ENCODE data around the gene KMT5C. TPM values are rescaled to one million over a fixed set of nuclear protein-coding genes. Genes with fewer than 3 reads are reported as not detected.

Gene KMT5C
- total and polyA plus RNA-seq, 2 donors (not counting 1 experiment from before 2014, with no cell fraction given): 22.2 to 23.6 TPM

DNA sequence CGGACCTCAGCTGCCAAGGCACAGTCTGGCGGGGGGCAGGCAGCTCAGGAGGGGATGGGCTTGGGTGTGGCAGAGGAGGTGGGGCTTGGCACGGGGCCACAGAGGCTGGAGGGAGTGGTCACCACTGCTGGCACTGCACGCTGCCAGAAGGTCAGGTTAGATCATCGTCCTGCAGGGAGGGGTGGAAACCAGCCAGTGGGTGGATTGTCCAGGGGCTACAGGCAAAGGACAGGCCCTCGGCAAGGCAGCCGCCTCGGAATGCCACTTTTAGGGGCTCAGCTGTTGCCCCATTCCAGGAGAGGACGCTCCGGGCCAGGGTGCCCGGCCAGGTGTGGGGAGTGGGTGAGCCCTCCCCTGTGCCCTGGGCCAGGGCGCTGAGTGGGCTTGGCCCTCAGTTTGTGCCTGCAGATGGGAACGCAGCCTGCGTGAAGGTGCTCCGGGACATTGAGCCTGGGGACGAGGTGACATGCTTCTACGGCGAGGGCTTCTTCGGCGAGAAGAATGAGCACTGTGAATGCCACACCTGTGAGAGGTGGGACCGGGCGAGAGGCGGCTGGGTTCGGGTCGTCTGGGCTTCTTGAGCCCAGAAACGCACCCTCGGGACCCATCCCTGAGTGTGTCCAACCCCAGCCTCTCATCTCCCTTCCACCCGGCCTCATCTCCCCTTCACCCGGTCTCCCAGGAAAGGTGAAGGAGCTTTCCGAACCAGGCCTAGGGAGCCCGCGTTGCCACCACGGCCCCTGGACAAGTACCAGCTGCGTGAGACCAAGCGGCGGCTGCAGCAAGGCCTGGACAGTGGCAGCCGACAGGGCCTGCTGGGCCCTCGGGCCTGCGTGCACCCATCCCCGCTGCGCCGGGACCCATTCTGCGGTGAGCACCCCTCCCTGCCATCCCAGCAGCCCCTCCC, 6.4 kb downstream of the KMT5C start:
- ATAC-seq (ENCODE audit: low read depth) (no peak), DNase-seq (no peak)
- no peak overlapping the region for H3K4me3 ChIP-seq (ENCODE audit: control extremely low read depth in 1 of 5, extremely low read depth in 1 of 5, insufficient read depth in 1 of 5, low read depth in 2 of 5, low read length in 4 of 5)
- Mint-ChIP-seq H3K4me3 (no peak overlapping the region), H3K4me1 (peaks cover 3% of the 10 kb centered on the region), H3K27ac (no peak overlapping the region), H3K27me3 (peaks cover 7% of the 10 kb centered on the region), H3K9me3 (ENCODE audit: insufficient read depth) (no peaks in the 10 kb centered on the region)
- peaks cover 6% of the 10 kb centered on the region for H3K79me2 ChIP-seq (ENCODE audit: control insufficient read depth, insufficient read depth, low read length)
- TF ChIP-seq, protein P1, sequence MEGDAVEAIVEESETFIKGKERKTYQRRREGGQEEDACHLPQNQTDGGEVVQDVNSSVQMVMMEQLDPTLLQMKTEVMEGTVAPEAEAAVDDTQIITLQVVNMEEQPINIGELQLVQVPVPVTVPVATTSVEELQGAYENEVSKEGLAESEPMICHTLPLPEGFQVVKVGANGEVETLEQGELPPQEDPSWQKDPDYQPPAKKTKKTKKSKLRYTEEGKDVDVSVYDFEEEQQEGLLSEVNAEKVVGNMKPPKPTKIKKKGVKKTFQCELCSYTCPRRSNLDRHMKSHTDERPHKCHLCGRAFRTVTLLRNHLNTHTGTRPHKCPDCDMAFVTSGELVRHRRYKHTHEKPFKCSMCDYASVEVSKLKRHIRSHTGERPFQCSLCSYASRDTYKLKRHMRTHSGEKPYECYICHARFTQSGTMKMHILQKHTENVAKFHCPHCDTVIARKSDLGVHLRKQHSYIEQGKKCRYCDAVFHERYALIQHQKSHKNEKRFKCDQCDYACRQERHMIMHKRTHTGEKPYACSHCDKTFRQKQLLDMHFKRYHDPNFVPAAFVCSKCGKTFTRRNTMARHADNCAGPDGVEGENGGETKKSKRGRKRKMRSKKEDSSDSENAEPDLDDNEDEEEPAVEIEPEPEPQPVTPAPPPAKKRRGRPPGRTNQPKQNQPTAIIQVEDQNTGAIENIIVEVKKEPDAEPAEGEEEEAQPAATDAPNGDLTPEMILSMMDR (IDR thresholded peaks at IDR 0.05): no peak
- TF ChIP-seq EZH2 (IDR thresholded peaks at IDR 0.05; ENCODE audit: borderline replicate concordance, insufficient read depth, low read depth, low read length, poor library complexity, severe bottlenecking): no peak
- H3K9ac ChIP-seq (ENCODE audit: low read length): no peak overlapping the region
- intact Hi-C loops (cut with micrococcal nuclease): no loop called here
- ChIA-PET POLR2A (no interaction called here), CTCF (no interaction called here)
- H3K4me2 ChIP-seq (replicated peaks; ENCODE audit: low read depth, low read length, poor library complexity, severe bottlenecking): no peak overlapping the region
- peaks cover 3 to 6% of the 10 kb centered on the region in 2 donors for H3K4me1 ChIP-seq (ENCODE audit: control insufficient read depth in 2 of 2, insufficient read depth in 2 of 2, low read length in 2 of 2)
- H4K20me1 ChIP-seq (ENCODE audit: control insufficient read depth, insufficient read depth, low read length, poor library complexity, severe bottlenecking): no peaks in the 10 kb centered on the region
- WGBS (ENCODE audit: insufficient coverage): 96% methylated on average over 43 of the region's 43 CpGs
- no peaks in the 10 kb centered on the region for H3K9me3 ChIP-seq (ENCODE audit: control extremely low read depth in 1 of 3, control insufficient read depth in 2 of 3, insufficient read depth in 1 of 3, low read length in 2 of 3)
- H3K36me3 ChIP-seq (replicated peaks in 1 of 2; ENCODE audit: control extremely low read depth in 1 of 2, control insufficient read depth in 1 of 2, extremely low read depth in 1 of 2, insufficient read depth in 2 of 2, low read length in 1 of 2): peaks cover 0 to 10% of the 10 kb centered on the region in 2 experiments
- peaks cover 0 to 11% (median under 1%) of the 10 kb centered on the region in 4 experiments for H3K27me3 ChIP-seq (replicated peaks in 1 of 4; ENCODE audit: control extremely low read depth in 1 of 4, control insufficient read depth in 3 of 4, insufficient read depth in 4 of 4, low read length in 3 of 4)
- no peak overlapping the region for H3K27ac ChIP-seq (ENCODE audit: low read length in 2 of 2)
- no peak overlapping the region for H2AFZ ChIP-seq (ENCODE audit: insufficient read depth, low read depth, low read length, poor library complexity, severe bottlenecking)

All from B cell (primary cell).